GM23248 (cell line): ENCODE results near the gene ZNF580. TPM values are rescaled to one million over a fixed set of nuclear protein-coding genes. Genes with fewer than 3 reads are reported as not detected.

Experiments
- DNase-seq: peaks from one replicate; pipeline ENCODE4 v3.0.0-alpha.2; 2015
- H2AFZ ChIP-seq: fragments of 200-600 bp; sonication (generic); 2 replicates; pipeline ENCODE4 v1.6.1; 2016; ENCODE audit warnings: antibody characterized with exemption
- H3F3A ChIP-seq: fragments of 200-600 bp; sonication (generic); 2 replicates; pipeline ENCODE4 v1.6.1; 2016; ENCODE audit warnings: mild to moderate bottlenecking, antibody characterized with exemption, mixed run types; ENCODE audit not compliant: insufficient read depth
- H3K27ac ChIP-seq: fragments of 200-600 bp; sonication (generic); 2 replicates; pipeline ENCODE4 v1.5.1; 2016; ENCODE audit warnings: mild to moderate bottlenecking
- H3K27me3 ChIP-seq: fragments of 200-600 bp; sonication (generic); replicated peaks from 2 replicates; pipeline ENCODE4 v1.6.1; 2016; ENCODE audit warnings: mild to moderate bottlenecking; ENCODE audit not compliant: insufficient read depth
- H3K36me3 ChIP-seq: fragments of 200-600 bp; sonication (generic); 2 replicates; pipeline ENCODE4 v1.6.1; 2016; ENCODE audit warnings: low read depth, mild to moderate bottlenecking
- H3K4me1 ChIP-seq: fragments of 200-600 bp; sonication (generic); 2 replicates; pipeline ENCODE4 v1.6.1; 2016; ENCODE audit warnings: mild to moderate bottlenecking; ENCODE audit not compliant: insufficient read depth
- H3K4me2 ChIP-seq: fragments of 200-600 bp; sonication (generic); one replicate; pipeline ENCODE4 v1.6.1; 2016; ENCODE audit warnings: mild to moderate bottlenecking; ENCODE audit not compliant: unreplicated experiment
- H3K4me3 ChIP-seq: fragments of 200-600 bp; sonication (generic); 2 replicates; pipeline ENCODE4 v1.5.1; 2016; ENCODE audit warnings: mild to moderate bottlenecking
- H3K79me2 ChIP-seq: fragments of 200-600 bp; sonication (generic); 2 replicates; pipeline ENCODE4 v1.6.1; 2016; ENCODE audit warnings: mild to moderate bottlenecking; ENCODE audit not compliant: insufficient read depth
- H3K9ac ChIP-seq: fragments of 200-600 bp; sonication (generic); 2 replicates; pipeline ENCODE4 v1.6.1; 2016; ENCODE audit warnings: mild to moderate bottlenecking
- H3K9me2 ChIP-seq: fragments of 200-600 bp; sonication (generic); 2 replicates; pipeline ENCODE4 v1.6.1; 2016; ENCODE audit warnings: mixed run types, mild to moderate bottlenecking, moderate library complexity; ENCODE audit not compliant: insufficient read depth
- H3K9me3 ChIP-seq: fragments of 200-600 bp; sonication (generic); one replicate; pipeline ENCODE4 v1.6.1; 2017; ENCODE audit warnings: low read depth
- H4K20me1 ChIP-seq: fragments of 200-600 bp; sonication (generic); 2 replicates; pipeline ENCODE4 v1.6.0; 2016; ENCODE audit not compliant: insufficient read depth
- EZH2 ChIP-seq: fragments of 200-600 bp; sonication (generic); IDR thresholded peaks from 2 replicates; pipeline ENCODE4 v1.6.1; 2018; ENCODE audit warnings: antibody characterized with exemption, mild to moderate bottlenecking; ENCODE audit not compliant: insufficient read depth, poor library complexity, severe bottlenecking
- EZH2phosphoT487 ChIP-seq: fragments of 200-600 bp; sonication (generic); IDR thresholded peaks from 2 replicates; pipeline ENCODE4 v1.6.1; 2018; ENCODE audit warnings: antibody characterized with exemption, moderate library complexity, mild to moderate bottlenecking, low read depth; ENCODE audit not compliant: insufficient read depth
- WGBS, 2 experiments: methylation state at CpG; one replicate each; pipeline ENCODE4 v1.1.6; 2015 to 2017; ENCODE audit warnings: low lambda C conversion rate in 2 of 2, low coverage in 1 of 2; ENCODE audit errors: missing lambda C conversion rate in 2 of 2; 5-methylcytosine and 5-hydroxymethylcytosine counted together
- in situ Hi-C: fragments of 300-500 bp; cut with MboI; formaldehyde crosslinking; loops from 2 replicates; pipeline ENCODE4 v1.15.0; 2020
- polyA plus RNA-seq: library from polyadenylated mRNA; unstranded; fragments of >200 nt; fragmentation: Nextera tagmentation; extraction: Ambion mirVana; gene quantifications from 2 replicates; pipeline ENCODE4 v1.2.1, GENCODE V29; 2016
- total RNA-seq: library from RNA; depleted of rRNA; stranded (reverse); fragments of >200 nt; shearing (Covaris generic); gene quantifications from 2 replicates; pipeline ENCODE4 v1.2.3, GENCODE V29; 2014

Gene ZNF580
- total and polyA plus RNA-seq, 2 experiments from 2014 or later: 11.7 to 44.0 TPM

DNA sequence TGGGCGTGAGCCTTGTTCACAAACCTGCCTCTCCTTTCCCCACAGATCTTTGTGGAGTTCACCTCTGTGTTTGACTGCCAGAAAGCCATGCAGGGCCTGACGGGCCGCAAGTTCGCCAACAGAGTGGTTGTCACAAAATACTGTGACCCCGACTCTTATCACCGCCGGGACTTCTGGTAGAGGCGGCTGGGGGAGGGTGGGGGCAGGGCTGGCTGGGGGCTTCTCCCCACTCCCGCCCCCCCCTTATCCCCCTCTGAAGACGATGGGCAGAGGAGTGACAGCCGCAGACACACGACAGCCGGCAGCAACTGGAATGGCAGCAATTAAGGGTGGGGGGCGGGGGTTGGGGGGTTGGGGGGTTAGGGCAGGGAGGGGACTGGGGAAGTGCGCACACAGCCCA lies 33.1 kb downstream of the ZNF580 start:
- Histone ChIP-seq H3K9me2 (no peaks in the 10 kb centered on the region), H3K9ac (no peak overlapping the region), H3K4me2 (no peak overlapping the region), H3K4me3 (no peak overlapping the region), H3K36me3 (peaks cover 5% of the 10 kb centered on the region; the same call in 1 of the 2 replicates), H3K27ac (peak overlapping the region; percentile 30; the same call in 1 of the 2 replicates), H3K9me3 (no peaks in the 10 kb centered on the region), H3F3A (peaks cover 34% of the 10 kb centered on the region), H2AFZ (no peak overlapping the region), H3K27me3 (no peaks in the 10 kb centered on the region), H3K79me2 (peaks cover 95% of the 10 kb centered on the region), H3K4me1 (peaks cover 31% of the 10 kb centered on the region; the same call in 1 of the 2 replicates), H4K20me1 (peaks cover 8% of the 10 kb centered on the region; the same call in 1 of the 2 replicates)
- TF ChIP-seq EZH2 (no peak), EZH2phosphoT487 (no peak)
- in situ Hi-C loops: loop anchor here (25.0 kb wide), 1 partner anchor 1212 kb away; the partner anchor contains the start of genes CDC42EP5 and LENG9
- WGBS, 2 experiments: 67 to 70% methylated on average over 7 to 15 of the region's 15 CpGs
- DNase-seq: no peak

DNA sequence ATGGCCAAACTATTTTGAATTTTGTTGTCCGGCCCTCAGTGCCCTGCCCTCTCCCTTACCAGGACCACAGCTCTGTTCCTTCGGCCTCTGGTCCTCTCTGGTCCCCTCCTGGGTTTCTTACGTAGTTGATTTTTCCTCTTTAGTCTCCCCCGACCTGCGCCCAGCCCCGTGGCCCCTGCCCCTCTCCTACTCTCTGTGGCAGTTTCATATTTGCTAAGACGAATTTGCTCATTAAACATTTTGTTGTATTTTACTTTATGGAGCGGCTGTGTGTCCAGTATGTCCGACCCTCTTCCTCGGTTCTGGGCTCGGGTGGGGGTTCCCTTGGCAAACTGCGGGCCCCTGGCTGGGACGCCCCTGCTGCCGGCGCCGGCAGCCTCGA lies 33.6 kb downstream of the ZNF580 start:
- H3K4me2 ChIP-seq: peak overlapping the region; percentile 79
- peaks cover 34% of the 10 kb centered on the region for H3F3A ChIP-seq
- H3K9me2 ChIP-seq: no peaks in the 10 kb centered on the region
- peaks cover 8% of the 10 kb centered on the region; the same call in 1 of the 2 replicates for H4K20me1 ChIP-seq
- peaks cover 95% of the 10 kb centered on the region for H3K79me2 ChIP-seq
- no peaks in the 10 kb centered on the region for H3K9me3 ChIP-seq
- H3K36me3 ChIP-seq: peaks cover 10% of the 10 kb centered on the region; the same call in 1 of the 2 replicates
- no peak for TF ChIP-seq EZH2phosphoT487
- no peak for TF ChIP-seq EZH2
- H3K27ac ChIP-seq: peak overlapping the region; percentile 71
- in situ Hi-C loops: loop anchor here (25.0 kb wide), 1 partner anchor 1212 kb away; the partner anchor contains the start of genes CDC42EP5 and LENG9
- peaks cover 33% of the 10 kb centered on the region; the same call in 1 of the 2 replicates for H3K4me1 ChIP-seq
- H3K27me3 ChIP-seq: no peaks in the 10 kb centered on the region
- peak overlapping the region; percentile 93 for H3K4me3 ChIP-seq
- no peak overlapping the region for H2AFZ ChIP-seq
- DNase-seq: no peak
- 22 to 29% methylated on average over 17 of the region's 17 CpGs for WGBS, 2 experiments
- H3K9ac ChIP-seq: peak overlapping the region; percentile 91

DNA sequence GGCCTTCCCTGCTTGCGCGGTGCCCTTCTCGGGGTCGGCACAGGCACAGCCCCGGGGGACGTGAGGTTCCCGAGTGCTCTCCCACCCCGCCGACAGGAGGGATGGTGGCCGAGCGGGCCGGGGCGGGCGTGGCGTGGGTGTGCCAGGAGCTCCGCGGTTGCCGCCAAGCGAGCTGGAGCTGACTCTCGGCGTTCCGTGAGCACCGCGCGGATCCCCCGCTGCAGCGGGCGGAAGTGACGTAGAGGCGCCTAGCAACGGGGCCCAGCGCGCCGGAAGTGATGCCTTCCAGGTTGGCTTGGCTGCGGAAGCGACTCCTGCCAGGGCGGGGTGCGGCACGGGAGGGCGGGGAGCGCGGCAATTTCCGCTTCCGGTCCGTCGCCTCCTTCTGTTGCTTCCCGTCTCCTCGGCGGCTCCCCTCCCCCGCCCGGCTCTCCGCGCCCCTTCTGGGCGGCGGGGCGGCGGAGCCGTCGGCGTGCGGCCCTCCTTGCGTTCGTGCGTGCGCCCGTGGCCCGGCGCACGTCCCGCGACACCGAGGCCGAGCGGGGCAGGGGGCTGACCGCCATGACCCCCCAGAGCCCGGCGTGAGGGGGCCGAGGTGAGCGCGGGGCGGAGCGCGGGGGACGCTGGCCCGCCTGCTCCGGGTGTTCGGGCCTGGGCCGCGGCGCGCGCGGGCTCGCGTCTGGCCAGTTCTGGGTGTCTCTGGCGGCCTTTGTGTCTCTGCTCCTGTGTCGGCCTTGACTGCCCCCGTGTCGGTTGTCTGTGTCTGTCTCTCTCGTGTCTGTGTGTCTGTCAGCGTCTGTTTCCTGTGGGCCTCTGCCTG lies 34.2 kb downstream of the ZNF580 start, which contains the start of gene EPN1:
EPN1 (plus strand) TSS at position 386 of the 820 bp plus-strand sequence. CDS start 3,402 bp downstream, outside the sequence.
- Histone ChIP-seq H3K27ac (peak within 1 kb of the TSS; percentile 71), H2AFZ (peak within 1 kb of the TSS; percentile 65), H3K36me3 (peaks cover 10% of the 10 kb centered on the region; the same call in 1 of the 2 replicates), H3K4me2 (peak within 1 kb of the TSS; percentile 94), H3F3A (peaks cover 34% of the 10 kb centered on the region), H3K79me2 (peaks cover 95% of the 10 kb centered on the region), H3K4me3 (peak within 1 kb of the TSS; percentile 93), H3K27me3 (no peaks in the 10 kb centered on the region), H3K9ac (peak within 1 kb of the TSS; percentile 91), H3K4me1 (peaks cover 39% of the 10 kb centered on the region), H3K9me2 (no peaks in the 10 kb centered on the region), H4K20me1 (peaks cover 8% of the 10 kb centered on the region; the same call in 1 of the 2 replicates), H3K9me3 (no peaks in the 10 kb centered on the region)
- TF ChIP-seq EZH2phosphoT487 (no peak), EZH2 (no peak)
- DNase-seq: peak; percentile 99
- in situ Hi-C loops: loop anchor here (25.0 kb wide), 1 partner anchor 1213 kb away; the partner anchor contains the start of genes CDC42EP5 and LENG9
- WGBS, 2 experiments: 0 to 1% methylated on average over 38 to 81 of the region's 101 CpGs

DNA sequence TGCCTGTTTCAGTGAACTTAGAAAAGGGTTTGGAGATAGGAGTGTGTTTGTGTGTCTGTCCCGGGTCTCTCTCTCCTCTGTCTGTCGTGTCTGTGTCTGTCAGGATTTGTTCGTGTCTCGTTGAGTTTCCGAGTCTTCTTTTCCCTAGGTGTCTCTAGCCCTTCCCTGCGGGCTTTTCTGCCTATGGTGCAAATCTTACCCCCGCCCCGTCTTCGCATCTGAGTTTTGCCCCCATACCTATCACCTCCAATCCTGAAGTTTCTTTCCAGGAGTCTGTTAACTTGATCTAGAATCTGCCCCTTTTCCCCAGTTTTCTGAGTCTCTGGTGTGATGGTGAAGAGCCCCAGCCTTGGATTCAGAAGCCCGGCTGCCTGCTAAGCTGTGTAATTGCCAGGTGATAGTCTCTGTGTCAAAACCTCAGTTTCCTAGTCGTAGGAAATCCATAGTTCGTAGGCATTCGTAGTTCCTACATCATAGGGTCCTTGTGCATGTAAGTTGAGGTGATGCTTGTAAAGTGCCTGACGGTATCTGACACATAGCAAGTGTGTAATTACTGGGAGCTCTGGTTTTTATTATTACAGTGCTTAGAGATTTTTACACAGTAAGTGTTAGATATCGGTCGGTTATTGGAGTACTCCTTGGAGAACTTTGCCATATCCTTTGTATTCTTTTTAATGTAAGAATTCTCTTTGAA lies 35.0 kb downstream of the ZNF580 start:
- H3K4me1 ChIP-seq: peaks cover 39% of the 10 kb centered on the region
- H3K4me2 ChIP-seq: peak overlapping the region; percentile 94
- in situ Hi-C loops: no loop called here
- peak overlapping the region; percentile 93 for H3K4me3 ChIP-seq
- H3F3A ChIP-seq: peaks cover 34% of the 10 kb centered on the region
- no peaks in the 10 kb centered on the region for H3K27me3 ChIP-seq
- H2AFZ ChIP-seq: peak overlapping the region; percentile 65
- peak; percentile 54 for DNase-seq
- H3K9me3 ChIP-seq: no peaks in the 10 kb centered on the region
- peak overlapping the region; percentile 91 for H3K9ac ChIP-seq
- H4K20me1 ChIP-seq: peaks cover 8% of the 10 kb centered on the region; the same call in 1 of the 2 replicates
- TF ChIP-seq EZH2 (no peak), EZH2phosphoT487 (no peak)
- peaks cover 10% of the 10 kb centered on the region; the same call in 1 of the 2 replicates for H3K36me3 ChIP-seq
- peak overlapping the region; percentile 66 for H3K27ac ChIP-seq
- 1 to 3% methylated on average over 15 to 16 of the region's 16 CpGs for WGBS, 2 experiments
- H3K79me2 ChIP-seq: peaks cover 95% of the 10 kb centered on the region
- no peaks in the 10 kb centered on the region for H3K9me2 ChIP-seq
